LNCaP clone FGC (cell line): ENCODE data around the gene NKD2.

ENCODE experiments used
- DNase-seq: peaks from one replicate; pipeline ENCODE4 v3.0.0-alpha.2; 2011; ENCODE audit warnings: low read depth
- H3K4me3 ChIP-seq: 2 replicates; pipeline ENCODE4 v1.5.1; 2011; ENCODE audit warnings: mild to moderate bottlenecking, low read depth, low read length, control low read depth
- TF ChIP-seq, protein P1 (sequence below): IDR thresholded peaks from 2 replicates; pipeline ENCODE4 v1.5.1; 2012; ENCODE audit warnings: mild to moderate bottlenecking; ENCODE audit not compliant: control insufficient read depth, insufficient read depth; ENCODE audit errors: extremely low read depth

The NKD2 gene

DNA sequence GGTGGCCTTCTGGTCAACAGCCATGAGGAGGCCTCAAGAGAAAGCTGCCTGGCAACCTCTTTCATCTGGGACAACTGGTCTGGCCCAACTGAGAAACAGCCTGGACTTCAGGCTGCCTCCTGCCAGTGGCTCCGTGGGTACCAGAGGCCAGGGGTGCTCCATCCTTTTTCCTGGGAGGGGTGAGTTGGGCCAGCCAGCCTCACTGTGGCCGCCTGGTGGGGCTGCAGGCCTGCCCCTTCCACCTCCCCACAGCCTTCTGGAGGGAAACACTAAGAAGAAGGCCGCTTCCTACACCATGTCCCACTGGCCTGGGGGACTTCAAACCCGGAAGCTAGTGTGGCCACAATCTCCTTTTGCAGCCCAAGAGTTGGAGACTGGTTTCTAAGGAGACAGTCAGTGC, 13.8 kb upstream of the NKD2 start:
- no peak overlapping the region for H3K4me3 ChIP-seq
- TF ChIP-seq, protein P1, sequence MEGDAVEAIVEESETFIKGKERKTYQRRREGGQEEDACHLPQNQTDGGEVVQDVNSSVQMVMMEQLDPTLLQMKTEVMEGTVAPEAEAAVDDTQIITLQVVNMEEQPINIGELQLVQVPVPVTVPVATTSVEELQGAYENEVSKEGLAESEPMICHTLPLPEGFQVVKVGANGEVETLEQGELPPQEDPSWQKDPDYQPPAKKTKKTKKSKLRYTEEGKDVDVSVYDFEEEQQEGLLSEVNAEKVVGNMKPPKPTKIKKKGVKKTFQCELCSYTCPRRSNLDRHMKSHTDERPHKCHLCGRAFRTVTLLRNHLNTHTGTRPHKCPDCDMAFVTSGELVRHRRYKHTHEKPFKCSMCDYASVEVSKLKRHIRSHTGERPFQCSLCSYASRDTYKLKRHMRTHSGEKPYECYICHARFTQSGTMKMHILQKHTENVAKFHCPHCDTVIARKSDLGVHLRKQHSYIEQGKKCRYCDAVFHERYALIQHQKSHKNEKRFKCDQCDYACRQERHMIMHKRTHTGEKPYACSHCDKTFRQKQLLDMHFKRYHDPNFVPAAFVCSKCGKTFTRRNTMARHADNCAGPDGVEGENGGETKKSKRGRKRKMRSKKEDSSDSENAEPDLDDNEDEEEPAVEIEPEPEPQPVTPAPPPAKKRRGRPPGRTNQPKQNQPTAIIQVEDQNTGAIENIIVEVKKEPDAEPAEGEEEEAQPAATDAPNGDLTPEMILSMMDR = no peak
- no peak for DNase-seq

GRCh38 chr5:995318-995717, 13.3 kb upstream of the NKD2 start:
- TF ChIP-seq, protein P1 = no peak
- no peak for DNase-seq
- no peak overlapping the region for H3K4me3 ChIP-seq

- TF ChIP-seq, protein P1 = no peak
- DNase-seq = no peak
- H3K4me3 ChIP-seq = no peak overlapping the region
Measured at GRCh38 chr5:997001-997474, 11.6 kb upstream of the NKD2 start.

GRCh38 chr5:997711-998110, 10.9 kb upstream of the NKD2 start:
- DNase-seq = no peak
- TF ChIP-seq, protein P1 = no peak
- no peak overlapping the region for H3K4me3 ChIP-seq

DNA sequence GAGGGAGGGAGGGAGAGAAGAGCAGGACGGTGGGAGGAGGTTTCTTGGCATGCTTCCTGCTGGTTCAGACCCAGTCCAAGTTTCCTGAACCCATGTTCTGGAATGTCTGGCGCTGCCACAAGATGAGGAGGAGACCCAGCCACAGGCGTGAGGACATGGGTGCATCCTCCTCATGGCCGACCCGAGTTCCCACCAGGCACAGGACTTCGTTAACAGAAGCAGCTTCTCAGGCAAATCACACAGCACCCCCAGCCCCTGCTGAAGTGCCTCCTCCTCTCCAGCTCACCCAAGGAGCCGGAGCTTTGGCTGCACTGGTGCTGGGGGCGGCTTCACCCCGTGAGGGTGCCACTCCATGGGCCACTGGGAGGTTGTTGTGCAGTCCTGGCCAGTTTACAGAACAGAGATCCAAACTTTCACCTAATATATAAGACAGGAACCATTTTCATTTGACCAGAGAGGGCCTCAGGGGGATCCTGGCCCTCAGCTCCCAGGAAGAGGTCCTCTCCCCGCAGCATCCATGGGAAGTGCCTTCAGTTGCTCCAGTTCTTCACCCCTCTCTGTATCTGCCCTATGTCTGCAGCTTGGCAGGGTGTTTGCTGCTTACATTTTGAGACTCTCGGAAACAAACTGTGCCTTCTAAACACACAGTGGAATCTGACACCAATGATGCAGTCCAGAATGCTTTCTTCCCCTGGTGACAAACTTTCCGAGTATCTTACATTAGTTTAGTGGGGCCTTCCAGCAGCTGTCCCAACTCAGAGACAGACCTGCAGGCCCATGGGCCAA, 10.2 kb upstream of the NKD2 start:
- no peak for DNase-seq
- no peak overlapping the region for H3K4me3 ChIP-seq
- TF ChIP-seq, protein P1 = no peak

GRCh38 chr5:999032-999501, 9.5 kb upstream of the NKD2 start:
- TF ChIP-seq, protein P1 = no peak
- no peak for DNase-seq
- no peak overlapping the region for H3K4me3 ChIP-seq
